Measurements from ENCODE around the gene POU6F1. TPM values are rescaled to one million over a fixed set of nuclear protein-coding genes. Genes with fewer than 3 reads are reported as not detected.
A peak's percentile ranks its signal among the peaks of the same experiment; 100 is the strongest.

POU6F1 gene
- total and polyA plus RNA-seq, 9 of the 15 experiments (the other 6 are each of a cell fraction or from before 2014, with no cell fraction given): 0.14 to 3.3 (median 1.1) TPM

- TF ChIP-seq ZNF280A (IDR thresholded peaks at IDR 0.05; ENCODE audit: low read depth, partially characterized antibody) (no peak), ZNF830 (CRISPR knock-in tag; IDR thresholded peaks at IDR 0.05) (no peak), ZBED1 (IDR thresholded peaks at IDR 0.05) (no peak)
Observed at GRCh38 chr12:51219322-51219721, 1.5 kb upstream of the POU6F1 start (continued).

GRCh38 chr12:51218607-51219161, 822 bp upstream of the POU6F1 start:
- Histone ChIP-seq H3K36me3 (ENCODE audit: control insufficient read depth, insufficient read depth, low read length) (no peaks in the 10 kb centered on the region), H3K4me2 (ENCODE audit: insufficient read depth, low read length) (peak overlapping the region; percentile 91), H3K4me1 (replicated peaks in 1 of 2; ENCODE audit: control insufficient read depth in 2 of 2, insufficient read depth in 2 of 2, low read length in 2 of 2) (peaks cover 21 to 22% of the 10 kb centered on the region in 2 experiments; a peak in 4 of 5 replicates), H4K20me1 (replicated peaks; ENCODE audit: control insufficient read depth, insufficient read depth, low read length) (no peaks in the 10 kb centered on the region), H3K27me3 (ENCODE audit: control insufficient read depth in 2 of 2, insufficient read depth in 2 of 2, low read length in 2 of 2) (no peaks in the 10 kb centered on the region), H3K27ac (ENCODE audit: extremely low read depth, low read depth, low read length) (peak overlapping the region; percentile 90), H2AFZ (ENCODE audit: low read depth, low read length) (peak overlapping the region; percentile 85), H3K79me2 (ENCODE audit: control insufficient read depth, insufficient read depth, low read length) (peaks cover 22% of the 10 kb centered on the region), H3K4me3 (peak overlapping the region; percentile 71), H3K9ac (ENCODE audit: insufficient read depth in 1 of 2, low read depth in 2 of 2, low read length in 2 of 2) (peak overlapping the region; percentile 91 to 99), H3K9me1 (ENCODE audit: control insufficient read depth, insufficient read depth, low read length) (no peaks in the 10 kb centered on the region), H3K9me3 (replicated peaks; ENCODE audit: control insufficient read depth, insufficient read depth, low read depth, low read length) (no peaks in the 10 kb centered on the region)
- intact Hi-C loops (cut with micrococcal nuclease) (loop anchor here (2.0 kb wide), 1 partner anchor 20 kb away; the partner anchor contains the start of gene DAZAP2), in situ Hi-C loops (cut with MboI) (no loop called here)
- ATAC-seq (peak; percentile 78), DNase-seq (ENCODE audit: extremely low read depth in 1 of 4, low spot score in 3 of 4) (peak; percentile 57 to 82 (median 63)), FAIRE-seq (peak; percentile 79)
- ChIA-PET POLR2A (interaction anchor here (0.5 to 3.0 kb wide), 20 partner anchors 9 to 699 kb away, joined by 3 to 15 read pairs (median 3); partner anchors contain the start of genes CSRNP2 and DAZAP2), CTCF (ENCODE audit: low intra/inter-chr PET ratio) (interaction anchor here (0.6 kb wide), 1 partner anchor 1245 kb away, joined by 4 read pairs; no protein-coding TSS in a partner anchor)
- BruUV-seq (replicated peaks): no TSS peak
- WGBS (ENCODE audit: insufficient coverage, low coverage, missing lambda C conversion rate): under 1% methylated on average over 10 of the region's 10 CpGs
- TF ChIP-seq ZNF589 (CRISPR knock-in tag; IDR thresholded peaks at IDR 0.05; ENCODE audit: low read depth) (0 out of 2 replicates have a peak, but pooled peaks have one; percentile 13), ZBTB2 (IDR thresholded peaks at IDR 0.05) (no peak), ZNF280B (CRISPR knock-in tag; IDR thresholded peaks at IDR 0.05) (no peak), ZNF586 (CRISPR knock-in tag; conservative IDR thresholded peaks at IDR 0.05) (no peak), NFE2 (IDR thresholded peaks at IDR 0.05; ENCODE audit: low read depth) (no peak), ZNF76 (CRISPR knock-in tag; IDR thresholded peaks at IDR 0.05; ENCODE audit: borderline replicate concordance) (no peak), GTF2A2 (tag; IDR thresholded peaks at IDR 0.05) (no peak)

Data from K562 (cell line).